Brain microvascular endothelial cell (primary cell): Measurements from ENCODE around the gene TENM3.

Experiments used
- DNase-seq: peaks from one replicate; pipeline ENCODE4 v3.0.0-alpha.2; 2020
- H3K27ac ChIP-seq: fragments of 250-450 bp; sonication (Bioruptor Pico); 2 replicates; pipeline ENCODE4 v1.5.1; 2020; ENCODE audit warnings: mild to moderate bottlenecking, moderate library complexity
- H3K27me3 ChIP-seq: fragments of 250-450 bp; sonication (Bioruptor Pico); replicated peaks from 2 replicates; pipeline ENCODE4 v1.5.1; 2020; ENCODE audit warnings: mild to moderate bottlenecking
- H3K36me3 ChIP-seq: fragments of 250-450 bp; sonication (Bioruptor Pico); replicated peaks from 2 replicates; pipeline ENCODE4 v1.5.1; 2020; ENCODE audit warnings: mild to moderate bottlenecking
- H3K4me3 ChIP-seq: 2 replicates; pipeline ENCODE4 v1.5.1; 2011; ENCODE audit warnings: low read depth, mild to moderate bottlenecking, control low read depth, low read length, moderate library complexity
- CTCF ChIP-seq: IDR thresholded peaks from 2 replicates; pipeline ENCODE4 v1.5.1; 2011; ENCODE audit warnings: low read depth, mild to moderate bottlenecking, moderate library complexity, low read length, control low read depth, inconsistent platforms; ENCODE audit errors: missing control alignments
- in situ Hi-C: cut with HindIII; loops from 2 replicates; pipeline ENCODE4 v1.10.0; 2017; ENCODE audit warnings: low sequenced_read_pairs, low pct_ligation_motif_present

The TENM3 gene

DNA sequence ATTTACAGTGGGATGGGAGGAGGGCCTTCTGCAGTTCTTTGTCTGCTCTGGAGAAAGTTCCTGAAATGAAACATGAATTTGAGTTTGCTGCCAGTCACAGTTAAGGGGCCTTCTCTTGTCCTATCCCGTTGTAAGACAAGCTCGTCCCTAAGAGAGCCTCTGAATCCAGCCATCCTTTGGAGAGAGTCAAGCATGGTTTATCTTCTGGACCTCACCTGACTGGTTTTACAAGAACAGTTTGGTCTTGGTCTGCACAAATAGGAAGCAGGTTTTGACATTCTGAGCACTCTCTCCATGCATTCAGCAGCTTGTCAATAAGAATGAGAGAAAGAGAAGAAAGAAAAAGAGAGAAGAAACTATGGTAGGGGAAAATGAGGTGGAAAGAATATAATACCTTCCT, 20.4 kb upstream of the TENM3 start:
- DNase-seq: no peak

GRCh38 chr4:182223708-182224107, 19.5 kb upstream of the TENM3 start:
- H3K4me3 ChIP-seq: no peak overlapping the region
- H3K36me3 ChIP-seq: no peaks in the 10 kb centered on the region
- TF ChIP-seq CTCF: no peak
- no peak overlapping the region for H3K27ac ChIP-seq
- H3K27me3 ChIP-seq: no peaks in the 10 kb centered on the region
- in situ Hi-C loops: no loop called here
- DNase-seq: no peak

More for the DNA sequence above, 20.4 kb upstream of the TENM3 start:
- Histone ChIP-seq H3K27ac (no peak overlapping the region), H3K27me3 (no peaks in the 10 kb centered on the region), H3K36me3 (no peaks in the 10 kb centered on the region), H3K4me3 (no peak overlapping the region)
- no peak for TF ChIP-seq CTCF
- in situ Hi-C loops: no loop called here

- H3K27ac ChIP-seq: no peak overlapping the region
- no peaks in the 10 kb centered on the region for H3K27me3 ChIP-seq
- TF ChIP-seq CTCF: no peak
- H3K36me3 ChIP-seq: no peaks in the 10 kb centered on the region
- DNase-seq: no peak
- no peak overlapping the region for H3K4me3 ChIP-seq
- in situ Hi-C loops: no loop called here
Observed at GRCh38 chr4:182224192-182224850, 18.9 kb upstream of the TENM3 start.

GRCh38 chr4:182225257-182225852, 17.8 kb upstream of the TENM3 start:
- in situ Hi-C loops: no loop called here
- H3K27me3 ChIP-seq: no peaks in the 10 kb centered on the region
- no peak for TF ChIP-seq CTCF
- DNase-seq: no peak
- H3K27ac ChIP-seq: no peak overlapping the region
- no peaks in the 10 kb centered on the region for H3K36me3 ChIP-seq
- no peak overlapping the region for H3K4me3 ChIP-seq

DNA sequence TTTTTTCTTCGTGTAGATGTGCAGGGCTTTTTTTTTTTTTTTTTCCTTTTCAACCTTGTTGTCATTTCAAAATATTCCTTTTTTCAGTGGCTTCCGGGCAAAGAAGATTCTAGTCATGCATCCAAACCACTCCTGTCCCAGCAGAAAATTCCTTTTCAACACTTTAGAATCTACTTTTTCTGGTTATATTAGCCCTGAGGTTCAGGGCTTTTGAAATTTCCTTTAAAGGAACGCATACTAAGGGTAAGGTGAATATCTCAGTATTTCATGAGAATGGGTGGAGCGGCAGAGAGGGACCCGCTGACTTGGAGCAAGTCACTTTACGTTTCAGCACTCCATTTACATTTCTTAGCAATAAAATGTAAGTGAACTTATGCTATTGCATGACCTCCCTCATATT, 15.6 kb upstream of the TENM3 start:
- in situ Hi-C loops: no loop called here
- no peak overlapping the region for H3K27ac ChIP-seq
- no peak for DNase-seq
- TF ChIP-seq CTCF: no peak
- H3K27me3 ChIP-seq: no peaks in the 10 kb centered on the region
- H3K36me3 ChIP-seq: no peaks in the 10 kb centered on the region
- no peak overlapping the region for H3K4me3 ChIP-seq
